Mesenchymal stem cell (in vitro differentiated cells and primary cell): ENCODE results near the gene EMCN.

Source experiments
- DNase-seq: peaks from one replicate; pipeline ENCODE4 v3.0.0-alpha.2; 2013
- H2AFZ ChIP-seq: one replicate; pipeline ENCODE4 v1.6.1; 2013; ENCODE audit warnings: low read depth, mild to moderate bottlenecking, control low read depth, inconsistent platforms, low read length, moderate library complexity
- H2AK5ac ChIP-seq: 2 replicates; pipeline ENCODE4 v1.6.1; 2013; ENCODE audit warnings: low read length, moderate library complexity, mild to moderate bottlenecking, inconsistent platforms; ENCODE audit not compliant: severe bottlenecking
- H2BK120ac ChIP-seq: one replicate; pipeline ENCODE4 v1.6.1; 2013; ENCODE audit warnings: low read depth, mild to moderate bottlenecking, inconsistent platforms, low read length, moderate library complexity
- H2BK12ac ChIP-seq, 2 experiments: one replicate each; pipeline ENCODE4 v1.6.1; 2013; ENCODE audit warnings: inconsistent platforms in 2 of 2, low read length in 2 of 2, mild to moderate bottlenecking in 2 of 2, moderate library complexity in 2 of 2, control low read depth in 1 of 2
- H2BK15ac ChIP-seq: one replicate; pipeline ENCODE4 v1.6.1; 2013; ENCODE audit warnings: mild to moderate bottlenecking, low read depth, inconsistent platforms; ENCODE audit not compliant: poor library complexity, severe bottlenecking
- H2BK5ac ChIP-seq: 2 replicates; pipeline ENCODE4 v1.6.1; 2013; ENCODE audit warnings: low read depth, mild to moderate bottlenecking, low read length, control low read depth, inconsistent platforms; ENCODE audit not compliant: poor library complexity, severe bottlenecking
- H3K14ac ChIP-seq, 2 experiments: one replicate each; pipeline ENCODE4 v1.6.1; 2013; ENCODE audit warnings: inconsistent platforms in 2 of 2, low read length in 2 of 2, control low read depth in 1 of 2, mild to moderate bottlenecking in 1 of 2, moderate library complexity in 1 of 2
- H3K18ac ChIP-seq, 2 experiments: one replicate each; pipeline ENCODE4 v1.6.1; 2013; ENCODE audit warnings: inconsistent platforms in 2 of 2, low read length in 2 of 2, control low read depth in 1 of 2, low read depth in 1 of 2, mild to moderate bottlenecking in 1 of 2
- H3K23ac ChIP-seq, 2 experiments: one replicate each; pipeline ENCODE4 v1.6.1; 2013; ENCODE audit warnings: inconsistent platforms in 2 of 2, low read length in 2 of 2, mild to moderate bottlenecking in 2 of 2, moderate library complexity in 2 of 2, control low read depth in 1 of 2
- H3K27ac ChIP-seq: 2 replicates; pipeline ENCODE4 v1.5.1; 2013; ENCODE audit warnings: mild to moderate bottlenecking, moderate library complexity, low read length, control low read depth, inconsistent platforms; ENCODE audit not compliant: poor library complexity, severe bottlenecking
- H3K27me3 ChIP-seq, 2 experiments: 2 replicates each; pipeline versions ENCODE4 v1.6.1 to v1.7.0; 2013; ENCODE audit warnings: low read length in 2 of 2, mild to moderate bottlenecking in 2 of 2, moderate library complexity in 2 of 2, control low read depth in 1 of 2, inconsistent platforms in 1 of 2; ENCODE audit not compliant: control insufficient read depth in 1 of 2, insufficient read depth in 1 of 2
- H3K36me3 ChIP-seq, 2 experiments: 2 replicates each; pipeline versions ENCODE4 v1.6.1 to v1.7.0; 2013; ENCODE audit warnings: low read length in 2 of 2, control low read depth in 1 of 2, inconsistent platforms in 1 of 2, low read depth in 1 of 2, mild to moderate bottlenecking in 1 of 2; ENCODE audit not compliant: insufficient read depth in 2 of 2, control insufficient read depth in 1 of 2
- H3K4ac ChIP-seq, 2 experiments: one replicate each; pipeline ENCODE4 v1.6.1; 2013; ENCODE audit warnings: inconsistent platforms in 2 of 2, low read length in 2 of 2, mild to moderate bottlenecking in 2 of 2, moderate library complexity in 2 of 2, control low read depth in 1 of 2, low read depth in 1 of 2
- H3K4me1 ChIP-seq: 2 replicates; pipeline ENCODE4 v1.6.1; 2013; ENCODE audit warnings: low read depth, low read length, control low read depth; ENCODE audit not compliant: control insufficient read depth, insufficient read depth
- H3K4me2 ChIP-seq: 2 replicates; pipeline ENCODE4 v1.6.1; 2013; ENCODE audit warnings: low read length, mild to moderate bottlenecking, inconsistent platforms; ENCODE audit not compliant: poor library complexity, severe bottlenecking
- H3K4me3 ChIP-seq, 2 experiments: 2 replicates each; pipeline versions ENCODE4 v1.5.1 to v1.7.0; 2013; ENCODE audit warnings: low read length in 2 of 2, mild to moderate bottlenecking in 2 of 2, control low read depth in 1 of 2, low read depth in 1 of 2; ENCODE audit not compliant: insufficient read depth in 1 of 2
- H3K79me1 ChIP-seq: replicated peaks from 2 replicates; pipeline ENCODE4 v1.6.1; 2013; ENCODE audit warnings: mild to moderate bottlenecking, control low read depth, low read length, inconsistent platforms; ENCODE audit not compliant: poor library complexity, severe bottlenecking
- H3K9ac ChIP-seq: 2 replicates; pipeline ENCODE4 v1.7.0; 2013; ENCODE audit warnings: mild to moderate bottlenecking, low read length, moderate library complexity
- H3K9me3 ChIP-seq: 2 replicates; pipeline ENCODE4 v1.7.0; 2013; ENCODE audit warnings: mild to moderate bottlenecking, low read length; ENCODE audit not compliant: control insufficient read depth
- H4K8ac ChIP-seq: one replicate; pipeline ENCODE4 v1.6.1; 2013; ENCODE audit warnings: inconsistent platforms, mild to moderate bottlenecking, low read length, moderate library complexity
- H4K91ac ChIP-seq: one replicate; pipeline ENCODE4 v1.6.1; 2013; ENCODE audit warnings: mild to moderate bottlenecking, low read length, inconsistent platforms
- WGBS: methylation state at CpG from one replicate; pipeline ENCODE4 v1.1.7; 2013; ENCODE audit warnings: mixed read lengths; 5-methylcytosine and 5-hydroxymethylcytosine counted together

Gene EMCN

DNA sequence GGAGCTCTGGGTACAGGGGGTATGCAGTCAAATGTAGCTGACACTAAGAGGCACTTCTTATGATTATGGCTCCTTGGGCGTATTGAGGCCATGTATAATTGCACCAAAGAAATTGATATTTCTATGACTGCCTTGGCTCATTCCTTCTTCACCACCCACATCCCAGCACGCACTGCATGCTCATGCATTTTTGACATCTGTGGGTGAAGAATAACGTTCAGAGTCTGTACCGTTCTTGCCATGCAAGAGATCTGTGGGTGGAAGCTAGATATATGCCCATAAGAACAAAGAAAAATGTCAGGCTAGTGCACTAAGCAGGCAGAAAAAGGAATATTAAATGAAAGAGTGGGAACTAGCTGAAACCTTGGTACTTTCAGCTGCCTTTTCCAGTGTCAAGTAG, 93.4 kb downstream of the EMCN start:
- H2AFZ ChIP-seq: no peak overlapping the region

GRCh38 chr4:100422894-100423293, 94.9 kb downstream of the EMCN start:
- no peak for DNase-seq

More for the DNA sequence above, 93.4 kb downstream of the EMCN start:
- H3K14ac ChIP-seq: no peak overlapping the region
- no peaks in the 10 kb centered on the region for H3K9me3 ChIP-seq
- no peak overlapping the region for H3K27ac ChIP-seq
- no peak overlapping the region for H4K8ac ChIP-seq
- H3K36me3 ChIP-seq: no peaks in the 10 kb centered on the region
- no peak overlapping the region for H2BK12ac ChIP-seq
- H3K23ac ChIP-seq: no peak overlapping the region
- no peak for DNase-seq
- no peak overlapping the region for H2BK15ac ChIP-seq
- no peaks in the 10 kb centered on the region for H3K4me1 ChIP-seq
- H2BK5ac ChIP-seq: no peak overlapping the region
- H3K9ac ChIP-seq: no peak overlapping the region
- H2AK5ac ChIP-seq: no peak overlapping the region
- 92% methylated on average over 4 of the region's 4 CpGs for WGBS
- H3K4me2 ChIP-seq: no peak overlapping the region
- H4K91ac ChIP-seq: no peak overlapping the region
- no peaks in the 10 kb centered on the region for H3K79me1 ChIP-seq
- no peak overlapping the region for H3K4me3 ChIP-seq
- H3K4ac ChIP-seq: no peak overlapping the region
- H3K18ac ChIP-seq: no peak overlapping the region
- H3K27me3 ChIP-seq: no peaks in the 10 kb centered on the region
- H2BK120ac ChIP-seq: no peak overlapping the region

GRCh38 chr4:100421361-100421978, 96.4 kb downstream of the EMCN start:
- no peak overlapping the region for H2BK5ac ChIP-seq
- peak overlapping the region in 1 of 2 experiments; percentile 66 for H3K4me3 ChIP-seq
- DNase-seq: peak; percentile 50

More at GRCh38 chr4:100422894-100423293, 94.9 kb downstream of the EMCN start:
- no peak overlapping the region for H2BK12ac ChIP-seq
- H2BK120ac ChIP-seq: no peak overlapping the region
- H4K8ac ChIP-seq: no peak overlapping the region
- no peaks in the 10 kb centered on the region for H3K79me1 ChIP-seq
- no peak overlapping the region for H2AFZ ChIP-seq
- H2BK5ac ChIP-seq: no peak overlapping the region
- H4K91ac ChIP-seq: no peak overlapping the region
- H3K23ac ChIP-seq: no peak overlapping the region
- H3K4ac ChIP-seq: no peak overlapping the region
- no peaks in the 10 kb centered on the region for H3K27me3 ChIP-seq
- no peaks in the 10 kb centered on the region for H3K9me3 ChIP-seq
- H3K4me1 ChIP-seq: no peaks in the 10 kb centered on the region
- H3K27ac ChIP-seq: no peak overlapping the region
- no peak overlapping the region for H3K4me2 ChIP-seq
- no peak overlapping the region for H3K18ac ChIP-seq
- no peak overlapping the region for H2AK5ac ChIP-seq
- peak overlapping the region; percentile 30 for H3K9ac ChIP-seq
- no peak overlapping the region for H3K4me3 ChIP-seq
- H3K14ac ChIP-seq: no peak overlapping the region
- no peak overlapping the region for H2BK15ac ChIP-seq
- no peaks in the 10 kb centered on the region for H3K36me3 ChIP-seq
- WGBS: 69% methylated on average over 1 of the region's 1 CpG

GRCh38 chr4:100420571-100420970, 97.3 kb downstream of the EMCN start:
- no peak overlapping the region for H2AK5ac ChIP-seq
- no peak overlapping the region for H4K91ac ChIP-seq
- H2BK15ac ChIP-seq: no peak overlapping the region
- no peak overlapping the region for H3K4ac ChIP-seq
- H2BK5ac ChIP-seq: no peak overlapping the region
- no peak overlapping the region for H4K8ac ChIP-seq
- no peaks in the 10 kb centered on the region for H3K9me3 ChIP-seq
- no peaks in the 10 kb centered on the region for H3K36me3 ChIP-seq
- no peak overlapping the region for H3K23ac ChIP-seq
- WGBS: 56% methylated on average over 2 of the region's 2 CpGs
- no peak overlapping the region for H3K4me2 ChIP-seq
- no peak overlapping the region for H3K27ac ChIP-seq
- peak overlapping the region in 1 of 2 experiments; percentile 66 for H3K4me3 ChIP-seq
- H2BK120ac ChIP-seq: no peak overlapping the region
- H3K18ac ChIP-seq: no peak overlapping the region
- no peak overlapping the region for H2BK12ac ChIP-seq
- H3K4me1 ChIP-seq: no peaks in the 10 kb centered on the region
- no peak overlapping the region for H2AFZ ChIP-seq
- H3K9ac ChIP-seq: peak overlapping the region; percentile 90
- no peak for DNase-seq
- H3K79me1 ChIP-seq: no peaks in the 10 kb centered on the region
- H3K27me3 ChIP-seq: no peaks in the 10 kb centered on the region
- no peak overlapping the region for H3K14ac ChIP-seq

More at GRCh38 chr4:100421361-100421978, 96.4 kb downstream of the EMCN start:
- WGBS: 100% methylated on average over 1 of the region's 3 CpGs
- Histone ChIP-seq H3K4me1 (no peaks in the 10 kb centered on the region), H3K27me3 (no peaks in the 10 kb centered on the region), H2BK15ac (no peak overlapping the region), H4K91ac (no peak overlapping the region), H3K23ac (no peak overlapping the region), H3K4me2 (no peak overlapping the region), H2AK5ac (no peak overlapping the region), H3K9me3 (no peaks in the 10 kb centered on the region), H3K4ac (no peak overlapping the region), H3K18ac (no peak overlapping the region), H3K14ac (no peak overlapping the region), H4K8ac (no peak overlapping the region), H2BK12ac (no peak overlapping the region), H3K36me3 (no peaks in the 10 kb centered on the region), H3K9ac (peak overlapping the region; percentile 90), H3K79me1 (no peaks in the 10 kb centered on the region), H3K27ac (no peak overlapping the region), H2BK120ac (no peak overlapping the region), H2AFZ (no peak overlapping the region)
